CD14-positive monocyte (primary cell): ENCODE data around the gene MYL10. TPM values are rescaled to one million over a fixed set of nuclear protein-coding genes. Genes with fewer than 3 reads are reported as not detected.

Experiments
- DNase-seq, 3 donors: peaks; one replicate each; pipeline ENCODE4 v3.0.0-alpha.2; 2011 to 2022
- H2AFZ ChIP-seq: 2 replicates; pipeline ENCODE4 v1.6.0; 2012; ENCODE audit warnings: mild to moderate bottlenecking, low read depth, low read length, inconsistent platforms; ENCODE audit not compliant: insufficient read depth, poor library complexity, severe bottlenecking
- H3K27ac ChIP-seq, 2 donors: 1 replicate in 1 of 2; 2 replicates in 1 of 2; pipeline ENCODE4 v1.5.1; 2012 to 2013; ENCODE audit warnings: low read length in 2 of 2, control low read depth in 1 of 2, inconsistent platforms in 1 of 2, low read depth in 1 of 2, mild to moderate bottlenecking in 1 of 2
- H3K27me3 ChIP-seq, 2 donors: one replicate each; pipeline versions ENCODE4 v1.6.0 to v1.6.1; 2011 to 2013; ENCODE audit warnings: low read length in 2 of 2; ENCODE audit not compliant: control insufficient read depth in 2 of 2, insufficient read depth in 2 of 2
- H3K36me3 ChIP-seq, 2 donors: replicated peaks in 1 of 2; 1 replicate in 1 of 2; 2 replicates in 1 of 2; pipeline versions ENCODE4 v1.5.1 to v1.6.1; 2012 to 2013; ENCODE audit warnings: low read length in 2 of 2, control low read depth in 1 of 2, inconsistent platforms in 1 of 2, mild to moderate bottlenecking in 1 of 2; ENCODE audit not compliant: insufficient read depth in 2 of 2, control insufficient read depth in 1 of 2
- H3K4me1 ChIP-seq, 2 donors: 1 replicate in 1 of 2; 2 replicates in 1 of 2; pipeline versions ENCODE4 v1.5.1 to v1.6.1; 2012 to 2013; ENCODE audit warnings: low read length in 2 of 2, control low read depth in 1 of 2, inconsistent platforms in 1 of 2, mild to moderate bottlenecking in 1 of 2, moderate library complexity in 1 of 2; ENCODE audit not compliant: insufficient read depth in 2 of 2, control insufficient read depth in 1 of 2
- H3K4me2 ChIP-seq: replicated peaks from 2 replicates; pipeline ENCODE3; 2012; ENCODE audit warnings: low read length, moderate library complexity, mild to moderate bottlenecking; ENCODE audit not compliant: poor library complexity, severe bottlenecking; ENCODE audit errors: extremely low read depth
- H3K4me3 ChIP-seq, 3 experiments: fragments of 200-600 bp in 1 of 3; sonication (generic) in 1 of 3; replicated peaks in 1 of 3; 1 replicate in 2 of 3; 2 replicates in 1 of 3; pipeline ENCODE4 v1.5.1; 2011 to 2013; ENCODE audit warnings: low read length in 3 of 3, mild to moderate bottlenecking in 3 of 3, control low read depth in 2 of 3, low read depth in 2 of 3, inconsistent platforms in 1 of 3, moderate library complexity in 1 of 3
- H3K79me2 ChIP-seq: 2 replicates; pipeline ENCODE4 v1.6.0; 2012; ENCODE audit warnings: mild to moderate bottlenecking, control low read depth, inconsistent platforms, low read length, moderate library complexity; ENCODE audit not compliant: insufficient read depth
- H3K9ac ChIP-seq: 2 replicates; pipeline ENCODE4 v1.6.0; 2017; ENCODE audit warnings: low read length, mild to moderate bottlenecking; ENCODE audit not compliant: insufficient read depth, poor library complexity, severe bottlenecking
- H3K9me3 ChIP-seq, 2 donors: replicated peaks in 1 of 2; 1 replicate in 1 of 2; 2 replicates in 1 of 2; pipeline versions ENCODE4 v1.5.1 to v1.6.1; 2012 to 2013; ENCODE audit warnings: low read length in 2 of 2, control low read depth in 1 of 2; ENCODE audit not compliant: control insufficient read depth in 1 of 2, insufficient read depth in 1 of 2
- H4K20me1 ChIP-seq: 2 replicates; pipeline ENCODE4 v1.6.0; 2012; ENCODE audit warnings: mild to moderate bottlenecking, low read length, control low read depth, moderate library complexity; ENCODE audit not compliant: insufficient read depth
- H3K27ac Mint-ChIP-seq, 7 donors: one replicate each; pipeline ENCODE4 v1.8.0; 2020; ENCODE audit warnings: mild to moderate bottlenecking in 7 of 7, mixed read lengths in 7 of 7, moderate library complexity in 6 of 7, inconsistent platforms in 2 of 7
- H3K27me3 Mint-ChIP-seq, 3 donors: one replicate each; pipeline ENCODE4 v1.8.0; 2021 to 2022; ENCODE audit warnings: low read depth in 3 of 3, mild to moderate bottlenecking in 3 of 3, mixed read lengths in 3 of 3, moderate library complexity in 3 of 3, inconsistent platforms in 1 of 3
- H3K36me3 Mint-ChIP-seq, 2 donors: one replicate each; pipeline ENCODE4 v1.8.0; 2020; ENCODE audit warnings: mixed read lengths in 2 of 2, inconsistent platforms in 1 of 2, mild to moderate bottlenecking in 1 of 2
- H3K4me1 Mint-ChIP-seq: one replicate; pipeline ENCODE4 v1.8.0; 2020; ENCODE audit warnings: mild to moderate bottlenecking, mixed read lengths
- H3K4me3 Mint-ChIP-seq, 2 donors: one replicate each; pipeline ENCODE4 v1.8.0; 2020; ENCODE audit warnings: mild to moderate bottlenecking in 2 of 2, mixed read lengths in 2 of 2, moderate library complexity in 1 of 2
- H3K9me3 Mint-ChIP-seq, 7 donors: one replicate each; pipeline ENCODE4 v1.8.0; 2020 to 2022; ENCODE audit warnings: mixed read lengths in 7 of 7, mild to moderate bottlenecking in 6 of 7, moderate library complexity in 6 of 7, inconsistent platforms in 2 of 7
- WGBS: methylation state at CpG from one replicate; pipeline ENCODE4 v1.1.5; 2013; ENCODE audit warnings: missing lambda C conversion rate; ENCODE audit not compliant: insufficient coverage; 5-methylcytosine and 5-hydroxymethylcytosine counted together
- intact Hi-C, 2 donors: fragments of 100-400 bp; cut with micrococcal nuclease; formaldehyde crosslinking; loops; one replicate each; pipeline versions ENCODE4 v1.15.0 to v1.15.1; 2023
- polyA plus RNA-seq, 3 donors: library from polyadenylated mRNA; depleted of rRNA in 1 of 3; unstranded in 2 of 3; stranded (reverse) in 1 of 3; fragments of 300-500 nt in 2 of 3; fragments of >200 nt in 1 of 3; fragmentation: Illumina TruSeq in 2 of 3; gene quantifications; 1 replicate in 2 of 3; 2 replicates in 1 of 3; pipeline ENCODE4 v1.2.3, GENCODE V29; 2012 to 2021
- TF ChIP-seq, protein P1 (sequence below): fragments of 200-600 bp; IDR thresholded peaks from one replicate; pipeline ENCODE4 v1.8.0; 2022; ENCODE audit warnings: antibody characterized with exemption, mild to moderate bottlenecking

Gene MYL10
- polyA plus RNA-seq, 3 donors = not detected

DNA sequence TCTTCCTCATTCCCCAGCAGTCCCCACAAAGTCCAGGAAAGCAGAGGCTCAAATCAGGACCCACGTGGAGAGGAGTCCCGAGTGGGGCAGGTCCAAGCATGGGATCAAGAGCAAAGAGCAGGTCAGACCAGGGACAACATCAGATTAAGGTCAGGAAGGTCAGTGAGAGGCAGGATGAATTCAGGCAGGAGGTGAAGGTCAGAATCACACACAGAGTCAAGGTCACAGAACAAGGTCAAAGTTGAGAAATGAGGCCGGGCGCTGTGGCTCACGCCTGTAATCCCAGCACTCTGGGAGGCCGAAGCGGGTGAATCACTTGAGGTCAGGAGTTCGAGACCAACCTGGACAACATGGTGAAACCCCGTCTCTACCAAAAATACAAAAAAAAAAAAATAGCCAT lies 2.3 kb downstream of the MYL10 start:
- no peak overlapping the region for H3K27ac Mint-ChIP-seq
- WGBS = 91% methylated on average over 5 of the region's 9 CpGs
- no peaks in the 10 kb centered on the region for H4K20me1 ChIP-seq
- no peak overlapping the region for H3K4me3 ChIP-seq
- H2AFZ ChIP-seq = no peak overlapping the region
- peaks cover 0 to 4% (median 0%) of the 10 kb centered on the region in 7 donors for H3K9me3 Mint-ChIP-seq
- H3K27ac ChIP-seq = no peak overlapping the region
- H3K79me2 ChIP-seq = no peaks in the 10 kb centered on the region
- TF ChIP-seq, protein P1, sequence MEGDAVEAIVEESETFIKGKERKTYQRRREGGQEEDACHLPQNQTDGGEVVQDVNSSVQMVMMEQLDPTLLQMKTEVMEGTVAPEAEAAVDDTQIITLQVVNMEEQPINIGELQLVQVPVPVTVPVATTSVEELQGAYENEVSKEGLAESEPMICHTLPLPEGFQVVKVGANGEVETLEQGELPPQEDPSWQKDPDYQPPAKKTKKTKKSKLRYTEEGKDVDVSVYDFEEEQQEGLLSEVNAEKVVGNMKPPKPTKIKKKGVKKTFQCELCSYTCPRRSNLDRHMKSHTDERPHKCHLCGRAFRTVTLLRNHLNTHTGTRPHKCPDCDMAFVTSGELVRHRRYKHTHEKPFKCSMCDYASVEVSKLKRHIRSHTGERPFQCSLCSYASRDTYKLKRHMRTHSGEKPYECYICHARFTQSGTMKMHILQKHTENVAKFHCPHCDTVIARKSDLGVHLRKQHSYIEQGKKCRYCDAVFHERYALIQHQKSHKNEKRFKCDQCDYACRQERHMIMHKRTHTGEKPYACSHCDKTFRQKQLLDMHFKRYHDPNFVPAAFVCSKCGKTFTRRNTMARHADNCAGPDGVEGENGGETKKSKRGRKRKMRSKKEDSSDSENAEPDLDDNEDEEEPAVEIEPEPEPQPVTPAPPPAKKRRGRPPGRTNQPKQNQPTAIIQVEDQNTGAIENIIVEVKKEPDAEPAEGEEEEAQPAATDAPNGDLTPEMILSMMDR = no peak
- DNase-seq = no peak
- no peaks in the 10 kb centered on the region for H3K36me3 Mint-ChIP-seq
- H3K36me3 ChIP-seq = no peaks in the 10 kb centered on the region
- H3K9ac ChIP-seq = no peak overlapping the region
- H3K4me3 Mint-ChIP-seq = no peak overlapping the region
- intact Hi-C loops = no loop called here
- peaks cover 0 to 7% of the 10 kb centered on the region in 2 donors for H3K27me3 ChIP-seq
- H3K9me3 ChIP-seq = no peaks in the 10 kb centered on the region
- no peaks in the 10 kb centered on the region for H3K4me1 ChIP-seq
- no peak overlapping the region for H3K4me2 ChIP-seq
- peaks cover 18 to 35% (median 31%) of the 10 kb centered on the region in 3 donors for H3K27me3 Mint-ChIP-seq
- no peaks in the 10 kb centered on the region for H3K4me1 Mint-ChIP-seq

DNA sequence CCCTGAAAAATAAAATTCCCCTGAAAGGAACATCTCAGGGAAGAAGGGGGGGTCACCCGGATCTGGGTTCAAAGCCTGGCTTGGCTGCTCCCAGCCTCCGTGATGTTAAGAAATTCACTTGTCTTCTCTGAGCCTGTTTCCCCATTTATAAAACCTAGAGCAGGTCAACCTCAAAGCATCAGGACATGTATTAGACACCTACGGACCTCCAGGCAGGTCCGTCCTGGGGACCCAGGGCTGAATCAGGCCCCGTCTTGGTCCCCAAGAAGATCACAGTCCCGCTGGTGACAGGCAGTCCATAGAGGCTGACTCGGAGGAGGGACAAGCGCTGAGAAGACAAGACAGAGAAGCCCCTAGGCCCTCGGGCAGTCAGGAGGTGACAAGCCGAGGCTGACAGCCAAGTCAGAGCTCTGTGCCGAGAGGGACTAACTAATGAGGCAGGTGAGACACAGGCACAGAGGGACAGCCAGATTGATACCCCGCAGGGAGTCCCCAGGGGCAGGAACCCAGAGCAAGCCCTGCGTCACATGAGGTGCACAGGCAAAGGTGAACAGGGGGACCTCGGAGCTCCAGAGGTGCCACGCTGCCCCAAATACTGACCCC lies 2.9 kb downstream of the MYL10 start:
- Histone ChIP-seq H3K27ac (no peak overlapping the region), H3K27me3 (peaks cover 0 to 7% of the 10 kb centered on the region in 2 donors), H4K20me1 (no peaks in the 10 kb centered on the region), H3K9ac (no peak overlapping the region), H3K36me3 (no peaks in the 10 kb centered on the region), H3K79me2 (no peaks in the 10 kb centered on the region), H3K4me1 (no peaks in the 10 kb centered on the region), H3K4me3 (no peak overlapping the region), H3K9me3 (no peaks in the 10 kb centered on the region), H3K4me2 (no peak overlapping the region), H2AFZ (no peak overlapping the region)
- DNase-seq = no peak
- Mint-ChIP-seq H3K36me3 (no peaks in the 10 kb centered on the region), H3K27ac (no peak overlapping the region), H3K4me3 (no peak overlapping the region), H3K27me3 (peaks cover 18 to 33% (median 31%) of the 10 kb centered on the region in 3 donors), H3K9me3 (peaks cover 0 to 4% (median 0%) of the 10 kb centered on the region in 7 donors), H3K4me1 (no peaks in the 10 kb centered on the region)
- intact Hi-C loops = no loop called here
- TF ChIP-seq, protein P1 = no peak
- WGBS = 81% methylated on average over 14 of the region's 15 CpGs
